DMS114 treated with DMSO at 0.1 percent for 48 hours (cell line): ENCODE measurements around the gene UBE2D1.

Source experiments
- DNase-seq: peaks from one replicate; lab custom pipeline; 2025; ENCODE audit not compliant: unreplicated experiment; lab: John Stamatoyannopoulos, UW

Gene UBE2D1

GRCh38 chr10:58336242-58336641 lies 1.4 kb downstream of the UBE2D1 start:
- DNase-seq = no peak

GRCh38 chr10:58341422-58341821 lies 6.6 kb downstream of the UBE2D1 start:
- DNase-seq = no peak

DNA sequence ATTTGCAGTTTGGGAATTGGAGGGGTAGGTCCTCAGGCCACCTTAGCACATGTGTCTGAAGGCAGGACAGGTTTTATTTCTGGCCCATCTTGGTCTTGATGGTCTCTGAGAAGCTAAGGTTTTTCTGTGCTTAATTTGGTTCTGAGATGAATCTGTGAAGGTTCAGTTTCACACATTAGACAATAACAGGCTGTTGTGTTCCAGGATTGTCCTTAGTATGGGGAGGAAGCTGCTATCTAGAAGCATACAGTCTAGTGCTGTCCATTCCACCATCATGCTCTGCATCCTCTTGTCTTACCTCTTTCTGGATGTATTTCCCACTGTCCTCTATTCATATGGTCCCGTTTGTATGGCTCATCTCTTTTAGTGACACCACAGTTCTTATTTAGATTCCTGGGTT lies 7.1 kb downstream of the UBE2D1 start:
- DNase-seq = no peak

GRCh38 chr10:58347967-58348366 lies 13.2 kb downstream of the UBE2D1 start:
- DNase-seq = no peak

DNA sequence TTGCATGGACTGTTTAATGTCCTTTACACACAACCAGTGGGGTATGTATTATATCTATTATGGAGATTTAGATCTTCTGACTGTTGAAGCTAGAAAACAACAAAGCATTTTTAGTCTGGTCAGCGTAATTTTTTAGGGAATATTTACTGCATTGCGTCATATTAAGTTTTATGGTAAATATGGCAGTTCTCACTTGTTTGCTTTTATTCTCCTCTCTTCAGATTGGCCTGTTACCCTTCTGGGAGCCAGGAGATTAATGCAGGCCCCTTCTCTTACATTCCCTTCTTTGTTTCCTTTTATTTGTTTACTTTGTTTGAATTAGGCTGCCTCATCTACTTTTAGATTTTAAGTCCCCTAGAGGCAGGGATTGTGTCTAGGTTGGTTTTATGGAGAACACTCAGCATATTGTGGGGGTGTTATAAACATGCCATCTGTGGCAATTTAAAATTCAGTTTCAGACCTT lies 13.8 kb downstream of the UBE2D1 start:
- no peak for DNase-seq

DNA sequence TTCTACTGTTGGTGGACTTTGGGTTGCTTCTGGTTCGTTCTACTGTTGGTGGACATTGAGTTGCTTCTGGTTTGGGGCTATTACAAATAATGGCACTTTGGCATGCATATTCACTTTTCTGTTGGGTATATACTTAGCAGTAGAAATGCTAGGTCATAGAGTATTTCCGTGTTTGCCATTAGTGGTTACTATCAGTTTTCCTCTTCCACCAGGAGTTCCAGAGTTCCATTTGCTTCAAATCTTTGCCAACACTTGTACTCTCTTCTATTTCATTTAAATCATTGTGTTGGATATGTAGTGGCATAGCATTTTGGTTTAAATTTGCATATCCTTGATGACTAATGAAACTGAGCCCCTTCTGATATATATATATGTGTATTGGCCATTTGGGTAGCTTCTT lies 15.2 kb downstream of the UBE2D1 start:
- no peak for DNase-seq

- DNase-seq = no peak
Observed at GRCh38 chr10:58350619-58351323, 16.0 kb downstream of the UBE2D1 start.

- DNase-seq = no peak
Observed at GRCh38 chr10:58351616-58352578, 17.1 kb downstream of the UBE2D1 start.

- DNase-seq = no peak
Observed at GRCh38 chr10:58352956-58353610, 18.3 kb downstream of the UBE2D1 start.

DNA sequence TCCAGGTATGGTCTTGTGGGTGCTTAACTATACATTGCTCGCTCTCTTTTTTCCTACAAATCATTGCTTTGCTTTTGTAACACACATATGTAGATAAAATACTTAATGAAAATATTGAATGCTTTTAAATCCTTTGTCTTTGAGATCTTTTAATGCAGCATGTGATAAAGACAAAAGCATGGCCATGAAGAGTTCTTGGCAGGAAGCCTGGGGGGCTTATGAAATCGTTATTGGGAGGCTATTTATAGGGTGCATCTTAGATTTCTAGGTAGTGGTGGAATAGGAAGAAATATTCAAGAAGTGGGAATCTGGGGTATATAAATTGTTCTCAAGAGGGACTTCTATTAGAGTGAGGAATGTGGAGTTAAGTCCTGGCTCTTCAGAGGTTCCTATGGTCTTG lies 21.9 kb downstream of the UBE2D1 start:
- DNase-seq = no peak

DNA sequence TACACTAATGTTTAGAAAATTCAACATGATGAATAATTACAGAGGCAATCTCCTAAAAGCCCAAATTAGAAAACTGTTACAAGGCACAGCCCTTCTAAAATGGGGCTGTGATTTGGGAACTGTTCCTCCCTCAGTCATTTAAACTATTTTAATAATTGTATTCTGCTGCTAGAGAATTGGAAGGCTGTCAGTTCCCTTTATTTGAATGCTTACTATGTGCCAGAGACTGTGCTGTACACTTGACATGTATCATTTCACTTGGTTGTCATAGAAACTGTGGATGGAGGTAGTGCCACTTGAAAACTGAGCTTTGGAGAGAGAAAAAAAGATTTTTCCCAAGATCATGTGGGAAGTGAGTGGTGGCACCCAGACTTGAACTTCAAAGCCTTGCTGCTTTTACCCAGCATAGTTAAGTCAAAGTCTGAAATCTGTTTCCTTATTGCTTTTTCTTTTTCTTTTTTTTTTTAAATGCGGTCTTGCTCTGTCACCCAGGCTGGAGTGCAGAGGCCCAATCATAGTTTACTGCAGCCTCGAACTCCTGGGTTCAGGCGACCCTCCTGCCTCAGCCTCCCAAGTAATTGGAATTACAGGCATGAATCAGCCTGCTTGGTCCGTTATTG lies 23.6 kb downstream of the UBE2D1 start:
- no peak for DNase-seq

DNA sequence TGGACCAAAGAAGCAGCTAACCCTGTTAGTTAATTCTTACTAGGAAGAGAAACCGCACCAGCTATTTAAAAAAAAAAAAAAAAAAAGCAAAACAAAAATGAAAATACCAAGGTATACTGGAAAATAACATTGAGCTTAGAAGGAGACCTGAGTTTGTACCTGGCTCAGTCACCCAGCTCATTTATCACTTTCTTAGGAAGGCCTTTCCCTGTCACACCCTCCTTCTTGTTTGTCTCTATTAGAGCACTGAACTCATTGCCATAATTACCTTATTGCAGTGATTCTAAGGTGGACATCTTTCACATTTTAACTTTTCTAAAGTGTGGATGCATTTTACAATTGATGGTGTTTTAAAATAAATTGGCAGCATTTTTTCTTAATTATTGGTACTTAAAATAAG lies 24.1 kb downstream of the UBE2D1 start:
- DNase-seq = no peak

DNA sequence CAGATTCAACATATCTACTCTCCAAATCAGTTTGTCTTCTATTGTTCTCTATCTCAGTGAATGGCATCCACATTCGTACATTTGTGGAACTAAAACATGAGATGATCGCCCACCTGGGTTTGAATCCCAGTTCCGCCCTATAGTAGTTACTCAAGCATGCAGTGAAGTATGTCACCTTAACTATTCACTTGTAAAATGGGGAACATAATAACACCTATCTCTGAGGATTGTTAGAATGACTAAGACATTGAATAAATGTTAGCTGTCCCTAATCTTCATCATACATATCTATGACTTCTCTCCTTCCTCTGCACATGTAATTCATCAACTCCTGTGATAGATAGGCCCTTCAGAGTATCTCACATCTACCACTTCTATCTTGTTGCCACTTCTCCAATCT lies 24.7 kb downstream of the UBE2D1 start:
- DNase-seq = no peak

- DNase-seq = no peak
Observed at GRCh38 chr10:58360412-58361004, 25.7 kb downstream of the UBE2D1 start.

GRCh38 chr10:58361353-58361752 lies 26.5 kb downstream of the UBE2D1 start:
- no peak for DNase-seq

GRCh38 chr10:58362027-58362789 lies 27.4 kb downstream of the UBE2D1 start:
- no peak for DNase-seq

GRCh38 chr10:58367069-58367468 lies 32.3 kb downstream of the UBE2D1 start:
- DNase-seq = no peak

- DNase-seq = no peak
Observed at GRCh38 chr10:58371473-58371872, 36.7 kb downstream of the UBE2D1 start.

- no peak for DNase-seq
Observed at GRCh38 chr10:58372607-58373441, 38.0 kb downstream of the UBE2D1 start.
